Measurements from ENCODE around the gene LRMDA. TPM values are rescaled to one million over a fixed set of nuclear protein-coding genes. Genes with fewer than 3 reads are reported as not detected.

The LRMDA gene
- polyA plus RNA-seq, 3 donors, result 39.8 to 59.6 (median 56.4) TPM

DNA sequence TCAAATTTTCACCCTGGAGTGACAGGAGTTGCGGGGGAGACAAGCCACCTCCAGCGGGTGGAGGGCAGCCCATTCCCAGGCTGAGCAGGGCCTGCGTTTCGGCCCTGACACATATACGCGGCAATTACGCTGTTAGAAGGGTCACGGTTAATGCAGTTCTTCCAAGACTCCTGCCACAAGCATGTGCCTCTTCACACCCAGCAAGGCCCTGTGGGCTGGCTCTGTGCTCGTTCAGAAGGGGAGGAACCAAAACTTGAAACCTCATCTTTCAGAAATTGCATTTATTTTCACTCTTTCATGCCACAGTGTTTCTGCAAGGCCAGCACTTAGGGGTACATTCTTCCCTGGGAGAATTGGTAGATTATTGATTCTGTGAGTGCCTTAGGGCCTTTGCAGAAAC, 24.7 kb downstream of the LRMDA start:
- peaks cover 72% of the 10 kb centered on the region for H3K79me2 ChIP-seq (ENCODE audit: insufficient read depth, low read length)
- no peak overlapping the region for H3K9ac ChIP-seq (ENCODE audit: insufficient read depth, low read length, poor library complexity, severe bottlenecking)
- no peak overlapping the region for H3K27ac Mint-ChIP-seq
- H3K4me3 Mint-ChIP-seq, result no peak overlapping the region
- 20% methylated on average over 1 of the region's 9 CpGs for WGBS (ENCODE audit: insufficient coverage)
- H3K27ac ChIP-seq (ENCODE audit: low read depth in 1 of 2, low read length in 2 of 2), result no peak overlapping the region
- intact Hi-C loops (cut with micrococcal nuclease), result no loop called here
- H3K4me1 Mint-ChIP-seq, result peaks cover 2% of the 10 kb centered on the region
- H3K27me3 Mint-ChIP-seq (ENCODE audit: low read depth in 3 of 3), result no peaks in the 10 kb centered on the region
- no peaks in the 10 kb centered on the region for H3K9me3 Mint-ChIP-seq
- no peaks in the 10 kb centered on the region for H3K9me3 ChIP-seq (replicated peaks in 1 of 2; ENCODE audit: control insufficient read depth in 1 of 2, insufficient read depth in 1 of 2, low read length in 2 of 2)
- no peaks in the 10 kb centered on the region for H3K4me1 ChIP-seq (ENCODE audit: control insufficient read depth in 1 of 2, insufficient read depth in 2 of 2, low read length in 2 of 2)
- H3K36me3 ChIP-seq (replicated peaks in 1 of 2; ENCODE audit: control insufficient read depth in 1 of 2, insufficient read depth in 2 of 2, low read length in 2 of 2), result peaks cover 25 to 69% of the 10 kb centered on the region in 2 donors
- H4K20me1 ChIP-seq (ENCODE audit: insufficient read depth, low read length), result peaks cover 29% of the 10 kb centered on the region
- H2AFZ ChIP-seq (ENCODE audit: insufficient read depth, low read depth, low read length, poor library complexity, severe bottlenecking), result no peak overlapping the region
- no peaks in the 10 kb centered on the region for H3K27me3 ChIP-seq (ENCODE audit: control insufficient read depth in 2 of 2, insufficient read depth in 2 of 2, low read length in 2 of 2)
- peaks cover 52 to 57% of the 10 kb centered on the region in 2 donors for H3K36me3 Mint-ChIP-seq
- no peak overlapping the region for H3K4me3 ChIP-seq (replicated peaks in 1 of 3; ENCODE audit: low read depth in 2 of 3, low read length in 3 of 3)
- no peak overlapping the region for H3K4me2 ChIP-seq (replicated peaks; ENCODE audit: extremely low read depth, low read length, poor library complexity, severe bottlenecking)
- no peak for DNase-seq
- TF ChIP-seq, protein P1, sequence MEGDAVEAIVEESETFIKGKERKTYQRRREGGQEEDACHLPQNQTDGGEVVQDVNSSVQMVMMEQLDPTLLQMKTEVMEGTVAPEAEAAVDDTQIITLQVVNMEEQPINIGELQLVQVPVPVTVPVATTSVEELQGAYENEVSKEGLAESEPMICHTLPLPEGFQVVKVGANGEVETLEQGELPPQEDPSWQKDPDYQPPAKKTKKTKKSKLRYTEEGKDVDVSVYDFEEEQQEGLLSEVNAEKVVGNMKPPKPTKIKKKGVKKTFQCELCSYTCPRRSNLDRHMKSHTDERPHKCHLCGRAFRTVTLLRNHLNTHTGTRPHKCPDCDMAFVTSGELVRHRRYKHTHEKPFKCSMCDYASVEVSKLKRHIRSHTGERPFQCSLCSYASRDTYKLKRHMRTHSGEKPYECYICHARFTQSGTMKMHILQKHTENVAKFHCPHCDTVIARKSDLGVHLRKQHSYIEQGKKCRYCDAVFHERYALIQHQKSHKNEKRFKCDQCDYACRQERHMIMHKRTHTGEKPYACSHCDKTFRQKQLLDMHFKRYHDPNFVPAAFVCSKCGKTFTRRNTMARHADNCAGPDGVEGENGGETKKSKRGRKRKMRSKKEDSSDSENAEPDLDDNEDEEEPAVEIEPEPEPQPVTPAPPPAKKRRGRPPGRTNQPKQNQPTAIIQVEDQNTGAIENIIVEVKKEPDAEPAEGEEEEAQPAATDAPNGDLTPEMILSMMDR (IDR thresholded peaks at IDR 0.05), result no peak

DNA sequence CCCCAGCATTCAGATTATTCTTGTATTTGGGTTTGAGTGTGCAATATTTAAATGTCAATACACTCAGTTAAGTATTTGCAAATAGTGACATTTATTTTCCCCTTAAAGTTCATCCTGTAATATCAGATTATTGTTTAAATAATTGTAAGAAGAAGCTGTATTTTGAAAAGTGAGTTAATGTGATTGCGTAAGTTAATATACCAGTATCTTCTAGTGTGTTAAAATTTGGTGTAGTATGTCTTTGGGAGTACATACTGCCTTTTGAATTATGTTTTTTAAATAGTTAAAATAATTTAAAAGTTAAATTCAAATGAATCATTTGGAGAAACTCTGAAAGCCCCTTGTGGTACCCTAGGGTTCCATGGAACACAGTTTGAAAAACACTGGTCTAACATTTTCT, 28.6 kb downstream of the LRMDA start:
- Histone ChIP-seq H3K79me2 (ENCODE audit: insufficient read depth, low read length) (peaks cover 70% of the 10 kb centered on the region), H2AFZ (ENCODE audit: insufficient read depth, low read depth, low read length, poor library complexity, severe bottlenecking) (no peak overlapping the region), H3K4me3 (replicated peaks in 1 of 3; ENCODE audit: low read depth in 2 of 3, low read length in 3 of 3) (no peak overlapping the region), H3K27ac (ENCODE audit: low read depth in 1 of 2, low read length in 2 of 2) (no peak overlapping the region), H3K4me2 (replicated peaks; ENCODE audit: extremely low read depth, low read length, poor library complexity, severe bottlenecking) (no peak overlapping the region), H3K27me3 (ENCODE audit: control insufficient read depth in 2 of 2, insufficient read depth in 2 of 2, low read length in 2 of 2) (no peaks in the 10 kb centered on the region), H3K36me3 (replicated peaks in 1 of 2; ENCODE audit: control insufficient read depth in 1 of 2, insufficient read depth in 2 of 2, low read length in 2 of 2) (peaks cover 15 to 43% of the 10 kb centered on the region in 2 donors), H3K4me1 (ENCODE audit: control insufficient read depth in 1 of 2, insufficient read depth in 2 of 2, low read length in 2 of 2) (no peaks in the 10 kb centered on the region), H3K9ac (ENCODE audit: insufficient read depth, low read length, poor library complexity, severe bottlenecking) (no peak overlapping the region), H4K20me1 (ENCODE audit: insufficient read depth, low read length) (peaks cover 3% of the 10 kb centered on the region), H3K9me3 (replicated peaks in 1 of 2; ENCODE audit: control insufficient read depth in 1 of 2, insufficient read depth in 1 of 2, low read length in 2 of 2) (no peaks in the 10 kb centered on the region)
- Mint-ChIP-seq H3K27ac (peak overlapping the region in 1 of 7 donors; percentile 48), H3K4me1 (peaks cover 8% of the 10 kb centered on the region), H3K4me3 (no peak overlapping the region), H3K9me3 (no peaks in the 10 kb centered on the region), H3K36me3 (peaks cover 50 to 62% of the 10 kb centered on the region in 2 donors), H3K27me3 (ENCODE audit: low read depth in 3 of 3) (no peaks in the 10 kb centered on the region)
- WGBS (ENCODE audit: insufficient coverage), result no CpG with 5 or more reads among the region's 1 CpG
- intact Hi-C loops (cut with micrococcal nuclease), result loop anchor here (10.0 kb wide), 2 partner anchors 55 to 65 kb away; no protein-coding TSS in a partner anchor
- TF ChIP-seq, protein P1 (IDR thresholded peaks at IDR 0.05), result no peak
- DNase-seq, result no peak

Measured in CD14-positive monocyte (primary cell).